Urinary bladder (tissue), 4 donors: Measurements from ENCODE around the gene KCNJ18. TPM values are rescaled to one million over a fixed set of nuclear protein-coding genes. Genes with fewer than 3 reads are reported as not detected.
"Not testable (repeated sequence)": the region's sequence is repeated elsewhere in the genome, so short reads cannot be mapped to it uniquely, and the experiment has no call there.

Experiments
- DNase-seq: peaks from one replicate; pipeline ENCODE4 v3.0.0-alpha.2; 2015; ENCODE audit errors: extremely low spot score
- H3K27ac ChIP-seq: one replicate; pipeline ENCODE4 v1.5.1; 2013; ENCODE audit warnings: low read depth, mild to moderate bottlenecking, moderate library complexity
- H3K36me3 ChIP-seq: one replicate; pipeline ENCODE4 v1.6.1; 2013; ENCODE audit warnings: mild to moderate bottlenecking, moderate library complexity; ENCODE audit not compliant: insufficient read depth
- H3K4me1 ChIP-seq: one replicate; pipeline ENCODE4 v1.6.1; 2013; ENCODE audit warnings: mild to moderate bottlenecking, moderate library complexity; ENCODE audit not compliant: insufficient read depth
- H3K4me3 ChIP-seq: one replicate; pipeline ENCODE4 v1.5.1; 2013; ENCODE audit warnings: low read depth, low read length
- WGBS: extraction: QIAGEN DNeasy Blood & Tissue Kit; methylation state at CpG from one replicate; pipeline ENCODE4 v1.1.7; 2013; 5-methylcytosine and 5-hydroxymethylcytosine counted together
- polyA plus RNA-seq: library from polyadenylated mRNA; stranded (reverse); fragments of 200-250 nt; gene quantifications from one replicate; pipeline ENCODE4 v1.2.3, GENCODE V29; 2013
- total RNA-seq: library from RNA; depleted of rRNA; stranded (reverse); fragments of >200 nt; gene quantifications from one replicate; pipeline ENCODE4 v1.2.3, GENCODE V29; 2014
- donor health status: healthy with polysubstance abuse.
- donor health status: healthy.

The KCNJ18 gene
- total and polyA plus RNA-seq, 2 donors, result not detected

DNA sequence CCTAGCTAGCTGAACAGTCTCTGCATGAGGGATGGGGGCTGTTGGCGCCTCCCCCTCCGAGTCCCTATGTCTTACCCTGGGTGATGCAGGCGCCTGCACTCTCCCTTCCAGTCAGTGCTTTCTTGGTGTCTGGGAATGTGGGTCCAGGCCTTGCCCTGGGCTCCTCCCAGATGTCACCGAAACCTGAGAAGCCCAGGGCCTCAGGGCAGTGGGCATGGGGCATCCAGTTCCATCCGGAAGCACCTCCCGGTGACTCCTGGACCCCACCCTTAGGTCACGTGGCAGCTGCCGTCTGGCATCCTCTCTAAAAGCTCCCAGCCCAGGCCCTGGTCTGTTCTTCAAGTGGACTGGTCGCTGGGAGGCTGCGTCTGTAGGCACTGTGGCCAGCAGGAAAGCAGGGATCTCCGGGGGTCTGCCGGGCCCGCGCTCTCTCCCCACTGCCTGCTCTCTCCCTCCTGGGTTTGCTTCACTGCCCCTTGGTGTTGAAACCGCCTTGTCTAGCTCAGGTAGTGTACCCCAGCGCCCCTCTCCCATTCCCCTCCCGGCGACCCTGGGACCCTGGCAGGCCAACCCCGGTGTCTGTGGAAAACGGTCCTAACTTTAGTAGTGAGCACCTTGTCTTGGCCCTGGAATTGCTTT is 6.2 kb downstream of the KCNJ18 start:
- not testable (repeated sequence) for H3K4me3 ChIP-seq, DNase-seq, H3K36me3 ChIP-seq, H3K4me1 ChIP-seq, H3K27ac ChIP-seq
- WGBS, result 85% methylated on average over 20 of the region's 20 CpGs

DNA sequence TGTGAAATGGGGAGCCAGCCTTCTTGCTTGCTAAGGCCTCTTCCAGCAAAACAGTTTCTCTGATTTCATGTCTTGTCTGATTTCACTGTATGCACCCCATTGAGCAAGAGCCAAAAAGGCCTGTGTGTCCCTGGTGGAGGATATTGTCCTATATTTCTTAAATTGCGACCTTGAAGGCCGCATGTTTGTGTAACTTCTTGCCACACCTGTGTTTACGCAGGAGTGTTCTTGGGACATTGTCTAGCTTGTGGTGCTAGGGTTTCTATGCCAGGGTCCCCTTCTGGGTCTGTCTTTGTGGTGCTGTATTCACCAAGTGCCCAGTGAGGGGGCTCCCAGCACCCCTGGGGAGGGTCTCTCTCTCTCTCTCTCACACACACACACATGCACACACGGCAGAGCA is 6.8 kb downstream of the KCNJ18 start:
- not testable (repeated sequence) for H3K4me3 ChIP-seq, H3K36me3 ChIP-seq, H3K4me1 ChIP-seq, DNase-seq, H3K27ac ChIP-seq
- 77% methylated on average over 4 of the region's 4 CpGs for WGBS

DNA sequence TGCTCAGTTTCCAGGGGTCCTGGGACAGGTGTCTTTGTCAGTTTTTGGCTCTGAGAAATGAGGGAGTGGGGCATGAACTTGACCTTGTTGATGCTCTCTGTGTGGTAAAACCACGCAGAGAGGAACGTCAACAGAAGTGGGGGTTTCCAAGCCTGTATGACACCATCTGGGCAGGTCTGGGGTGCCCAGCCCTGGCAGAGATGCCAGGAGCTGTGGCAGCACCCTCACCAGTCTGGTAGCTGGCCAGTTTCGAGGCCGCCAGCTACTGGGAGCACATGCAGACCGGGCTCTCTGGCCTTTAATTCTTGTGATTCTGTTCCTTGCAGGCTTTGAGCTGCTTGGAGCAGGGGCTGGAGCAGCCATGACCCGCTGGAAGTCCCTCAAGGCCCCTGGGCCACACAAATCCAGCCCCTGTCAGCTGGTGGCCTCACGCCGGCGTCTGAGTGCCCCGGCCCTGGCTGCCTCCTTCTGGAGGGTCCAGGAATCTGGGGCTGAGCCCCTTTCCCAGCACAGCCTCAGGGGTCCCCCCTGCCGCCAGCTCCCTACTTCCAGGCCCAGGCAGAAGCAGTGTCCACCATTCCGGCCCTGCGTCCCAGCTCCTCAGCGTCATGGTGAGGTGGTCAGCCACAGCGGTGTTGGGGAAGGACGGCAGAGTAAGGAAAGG is 7.4 kb downstream of the KCNJ18 start:
- not testable (repeated sequence) for H3K4me3 ChIP-seq, H3K27ac ChIP-seq, H3K4me1 ChIP-seq, DNase-seq, H3K36me3 ChIP-seq
- 82% methylated on average over 16 of the region's 16 CpGs for WGBS

DNA sequence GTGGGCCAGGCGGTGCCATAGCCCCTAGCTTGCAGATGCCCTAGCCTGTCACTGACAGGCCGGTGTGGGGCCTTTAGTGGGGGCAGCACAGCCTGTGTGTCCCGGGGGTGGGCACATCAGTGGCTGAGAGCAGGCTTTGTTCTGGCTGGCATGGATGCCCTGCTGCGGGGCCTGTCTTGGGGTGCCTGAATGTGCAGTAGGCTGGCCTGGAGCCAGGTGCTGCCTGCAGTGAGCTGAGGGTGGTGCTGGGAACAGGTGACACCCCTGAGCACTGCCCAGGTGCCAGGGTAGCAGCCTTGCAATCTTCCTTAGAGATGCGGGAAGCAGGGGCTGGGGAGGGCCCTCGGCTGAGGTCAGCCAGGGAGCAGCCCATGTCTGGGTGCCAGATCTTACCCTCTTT is 8.8 kb downstream of the KCNJ18 start:
- H3K36me3 ChIP-seq, H3K4me1 ChIP-seq, H3K4me3 ChIP-seq, H3K27ac ChIP-seq, DNase-seq: not testable (repeated sequence)
- WGBS, result 77% methylated on average over 6 of the region's 6 CpGs

DNA sequence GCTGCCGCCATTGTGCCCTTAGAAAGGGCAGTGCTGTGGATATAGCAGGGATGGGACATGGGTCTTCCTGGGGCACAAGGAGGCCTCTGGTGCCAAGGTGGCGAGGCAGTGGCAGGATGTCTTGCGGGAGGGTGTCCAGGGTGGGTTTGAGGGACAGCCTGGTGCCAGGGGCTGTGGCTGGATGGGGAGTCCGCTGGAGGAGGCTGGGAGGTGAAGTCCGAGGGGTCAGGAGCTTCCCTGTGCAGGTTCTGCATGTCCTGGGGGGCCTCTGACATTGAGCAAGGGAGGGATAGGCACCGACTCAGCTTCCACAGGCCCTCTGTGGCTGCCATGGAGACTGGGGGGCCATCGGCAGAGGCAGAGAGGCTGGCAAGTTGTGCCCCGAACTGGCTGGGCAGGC is 9.7 kb downstream of the KCNJ18 start:
- DNase-seq, H3K27ac ChIP-seq, H3K36me3 ChIP-seq, H3K4me1 ChIP-seq, H3K4me3 ChIP-seq: not testable (repeated sequence)
- 75% methylated on average over 8 of the region's 8 CpGs for WGBS

DNA sequence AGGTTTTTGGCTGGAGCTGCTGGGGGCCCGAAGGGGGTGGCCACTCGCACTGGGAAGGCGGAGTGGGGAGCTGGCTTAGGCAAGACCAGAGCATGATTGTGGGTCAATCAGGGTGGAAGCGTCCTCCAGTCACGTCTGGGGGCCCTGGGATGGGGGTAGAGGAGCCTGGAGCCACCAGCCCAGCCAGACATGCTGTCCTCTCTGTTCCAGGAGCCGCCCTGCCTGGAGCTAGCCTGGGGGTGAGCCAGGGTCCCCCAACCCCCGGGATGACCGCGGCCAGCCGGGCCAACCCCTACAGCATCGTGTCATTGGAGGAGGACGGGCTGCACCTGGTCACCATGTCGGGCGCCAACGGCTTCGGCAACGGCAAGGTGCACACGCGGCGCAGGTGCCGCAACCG is 10.2 kb downstream of the KCNJ18 start:
- DNase-seq, H3K4me1 ChIP-seq, H3K27ac ChIP-seq, H3K36me3 ChIP-seq, H3K4me3 ChIP-seq: not testable (repeated sequence)
- 92% methylated on average over 22 of the region's 22 CpGs for WGBS

DNA sequence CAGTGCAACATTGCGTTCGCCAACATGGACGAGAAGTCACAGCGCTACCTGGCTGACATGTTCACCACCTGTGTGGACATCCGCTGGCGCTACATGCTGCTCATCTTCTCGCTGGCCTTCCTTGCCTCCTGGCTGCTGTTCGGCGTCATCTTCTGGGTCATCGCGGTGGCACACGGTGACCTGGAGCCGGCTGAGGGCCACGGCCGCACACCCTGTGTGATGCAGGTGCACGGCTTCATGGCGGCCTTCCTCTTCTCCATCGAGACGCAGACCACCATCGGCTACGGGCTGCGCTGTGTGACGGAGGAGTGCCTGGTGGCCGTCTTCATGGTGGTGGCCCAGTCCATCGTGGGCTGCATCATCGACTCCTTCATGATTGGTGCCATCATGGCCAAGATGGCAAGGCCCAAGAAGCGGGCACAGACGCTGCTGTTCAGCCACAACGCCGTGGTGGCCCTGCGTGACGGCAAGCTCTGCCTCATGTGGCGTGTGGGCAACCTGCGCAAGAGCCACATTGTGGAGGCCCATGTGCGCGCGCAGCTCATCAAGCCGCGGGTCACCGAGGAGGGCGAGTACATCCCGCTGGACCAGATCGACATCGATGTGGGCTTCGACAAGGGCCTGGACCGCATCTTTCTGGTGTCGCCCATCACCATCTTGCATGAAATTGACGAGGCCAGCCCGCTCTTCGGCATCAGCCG is 10.8 kb downstream of the KCNJ18 start:
- H3K4me1 ChIP-seq, H3K27ac ChIP-seq, DNase-seq, H3K4me3 ChIP-seq, H3K36me3 ChIP-seq: not testable (repeated sequence)
- 89% methylated on average over 47 of the region's 51 CpGs for WGBS

DNA sequence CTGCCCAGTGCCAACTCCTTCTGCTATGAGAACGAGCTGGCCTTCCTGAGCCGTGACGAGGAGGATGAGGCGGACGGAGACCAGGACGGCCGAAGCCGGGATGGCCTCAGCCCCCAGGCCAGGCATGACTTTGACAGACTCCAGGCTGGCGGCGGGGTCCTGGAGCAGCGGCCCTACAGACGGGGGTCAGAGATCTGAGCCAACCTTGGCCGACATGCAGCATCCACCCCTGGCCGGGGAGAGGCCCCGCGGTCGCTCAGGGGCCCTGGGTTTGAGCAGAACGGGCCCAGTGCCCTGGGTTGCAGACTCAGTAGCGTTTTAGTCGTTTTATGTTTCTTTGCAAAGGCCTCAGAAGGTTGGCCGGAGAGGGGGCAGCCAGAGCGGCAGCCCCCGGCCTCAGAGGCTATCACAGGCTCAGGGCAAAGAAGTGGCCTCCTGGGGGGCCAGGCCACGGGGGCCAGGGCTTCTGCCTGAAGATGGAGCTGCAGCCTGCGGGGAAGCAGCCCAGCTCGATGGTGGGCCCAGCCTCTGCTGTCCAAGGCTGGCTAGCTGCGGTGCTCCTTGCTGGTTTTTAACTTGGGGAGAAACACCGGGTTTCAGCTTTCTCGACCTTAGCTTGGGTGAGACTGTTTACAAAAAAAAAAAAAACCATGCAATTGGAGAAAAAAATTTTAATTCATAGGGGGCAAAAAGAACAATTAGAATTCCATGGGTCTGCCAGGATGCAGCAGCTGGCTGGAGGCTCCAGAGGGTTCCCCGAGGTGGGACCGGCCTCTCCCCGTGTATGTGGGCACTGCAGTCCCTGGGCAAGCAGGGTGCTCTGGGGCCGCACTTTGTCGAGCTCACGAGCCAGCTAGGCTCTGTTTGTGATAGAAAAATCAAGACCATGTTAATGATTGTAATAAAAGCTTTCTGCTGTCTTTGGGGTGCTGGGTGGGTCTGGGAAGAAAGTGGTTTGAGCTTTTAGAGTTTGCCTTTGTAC is 11.9 kb downstream of the KCNJ18 start:
- 85% methylated on average over 35 of the region's 35 CpGs for WGBS
- H3K27ac ChIP-seq, DNase-seq, H3K36me3 ChIP-seq, H3K4me1 ChIP-seq, H3K4me3 ChIP-seq: not testable (repeated sequence)

DNA sequence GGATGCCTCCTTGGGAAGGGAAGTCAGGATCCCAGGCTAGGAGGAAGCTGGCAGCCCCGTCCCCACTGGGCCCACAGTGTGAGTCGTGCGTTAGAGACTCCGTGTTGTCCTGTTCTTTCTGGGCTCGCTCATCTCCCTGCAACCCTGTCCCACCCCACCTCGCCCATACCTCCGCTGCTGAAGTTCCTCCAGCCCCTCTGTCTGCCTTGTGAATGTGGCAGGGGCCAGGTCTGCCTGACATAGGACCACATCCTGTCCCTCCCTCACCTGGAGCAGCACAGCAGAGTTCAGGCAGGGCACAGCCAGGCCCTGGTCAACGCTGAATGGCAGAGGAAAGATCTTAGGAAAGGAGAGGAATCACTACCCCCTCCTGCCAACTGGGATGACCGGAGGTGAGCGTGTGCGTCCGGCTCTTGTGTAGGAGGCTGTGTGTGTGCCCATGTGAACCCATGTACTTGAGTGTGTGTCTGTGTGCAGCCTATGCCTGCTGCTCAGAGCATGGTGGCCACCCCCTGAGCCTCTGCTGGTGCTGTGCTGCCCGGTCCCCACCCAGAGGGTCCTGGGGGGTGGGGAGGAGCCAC is 12.8 kb downstream of the KCNJ18 start:
- WGBS, result 74% methylated on average over 13 of the region's 13 CpGs
- H3K4me3 ChIP-seq, result no peak overlapping the region
- H3K27ac ChIP-seq, result no peak overlapping the region
- H3K4me1 ChIP-seq, result no peaks in the 10 kb centered on the region
- DNase-seq, result no peak
- H3K36me3 ChIP-seq, result no peaks in the 10 kb centered on the region

DNA sequence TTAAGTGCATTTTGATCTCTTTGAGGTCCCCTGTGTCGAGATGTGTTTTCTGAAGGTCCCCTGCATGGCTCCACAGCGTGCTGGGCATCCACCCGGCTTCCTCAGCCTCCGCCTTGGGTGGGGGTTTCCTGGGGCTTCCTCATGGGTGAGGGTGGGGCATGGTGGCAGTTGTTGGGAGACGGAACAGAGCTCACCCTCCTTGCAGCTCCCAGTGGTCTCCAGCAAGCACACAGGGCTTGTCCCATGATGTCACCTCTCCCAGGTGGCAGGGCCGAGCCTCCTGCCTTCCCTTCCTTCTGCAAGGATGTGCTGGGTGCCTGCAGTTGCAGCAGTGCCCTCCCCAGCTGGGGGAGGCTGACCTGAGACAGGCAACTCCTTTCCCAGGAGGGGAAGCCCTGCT is 13.4 kb downstream of the KCNJ18 start:
- not testable (repeated sequence) for H3K4me3 ChIP-seq, DNase-seq, H3K27ac ChIP-seq, H3K36me3 ChIP-seq, H3K4me1 ChIP-seq
- WGBS, result 67% methylated on average over 6 of the region's 6 CpGs

DNA sequence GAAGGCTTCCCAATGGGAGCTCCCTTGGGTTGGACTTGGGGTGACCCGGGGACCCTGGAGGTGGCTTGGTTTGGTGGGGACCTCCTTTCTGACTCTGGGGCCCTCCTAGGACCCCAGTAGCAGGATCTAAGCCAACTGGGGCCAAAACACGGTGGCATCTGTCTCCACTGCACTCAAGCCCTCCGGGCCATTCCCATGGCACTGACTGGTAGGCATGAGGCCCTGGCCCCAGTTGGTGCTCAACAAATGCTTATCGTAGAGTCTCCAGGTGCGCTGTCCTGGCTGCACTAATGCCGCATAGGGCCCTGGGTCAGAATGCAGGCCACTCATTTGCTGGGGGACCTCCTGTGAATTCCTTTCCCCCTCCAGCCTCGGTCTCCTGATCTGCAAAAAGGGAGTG is 14.2 kb downstream of the KCNJ18 start:
- H3K27ac ChIP-seq, H3K4me1 ChIP-seq, DNase-seq, H3K36me3 ChIP-seq, H3K4me3 ChIP-seq: not testable (repeated sequence)
- WGBS, result 75% methylated on average over 7 of the region's 7 CpGs

DNA sequence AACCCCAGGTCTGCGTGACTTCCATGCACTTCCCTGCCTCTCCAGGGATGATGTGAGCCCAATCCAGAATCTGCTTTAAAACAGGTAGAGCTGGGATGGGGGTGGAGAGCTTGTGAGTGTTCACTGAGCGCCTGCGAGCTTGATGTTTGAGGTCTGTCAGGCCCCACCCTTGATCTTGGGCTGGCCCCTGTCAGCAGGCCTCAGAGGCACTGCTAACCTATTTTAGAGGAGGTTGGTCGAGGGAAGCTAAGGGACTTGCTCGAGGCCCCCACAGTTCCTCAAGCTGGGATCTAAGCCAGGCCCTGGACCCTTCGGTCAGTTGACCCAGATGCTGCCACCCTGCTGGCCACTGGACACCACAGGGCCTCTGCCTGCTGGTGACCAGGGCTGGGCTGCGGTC is 14.8 kb downstream of the KCNJ18 start:
- H3K4me1 ChIP-seq, H3K36me3 ChIP-seq, H3K4me3 ChIP-seq, DNase-seq, H3K27ac ChIP-seq: not testable (repeated sequence)
- 79% methylated on average over 6 of the region's 7 CpGs for WGBS
